RWPE1 (cell line): ENCODE measurements around the gene SNX30.

ENCODE experiments used
- CTCF ChIA-PET: fragments of 350-600 bp; sonication (Branson Sonifier 250); formaldehyde crosslinking; extraction: SDS; loops from one replicate; lab custom pipeline; 2021; lab: Yijun Ruan, JAX
- POLR2A ChIA-PET: fragments of 400-600 bp; formaldehyde crosslinking; extraction: SDS; loops from one replicate; lab custom pipeline; 2020; ENCODE audit warnings: antibody characterized with exemption; ENCODE audit not compliant: low non-redundant PET; lab: Yijun Ruan, JAX
- DNase-seq: peaks from one replicate; pipeline ENCODE4 v3.0.0; 2012; ENCODE audit warnings: low spot score
- H3K27ac ChIP-seq: fragments of 450-650 bp; 2 replicates; pipeline ENCODE4 v1.5.1; 2017
- CTCF ChIP-seq: fragments of 450-650 bp; conservative IDR thresholded peaks from 2 replicates; pipeline ENCODE4 v1.5.1; 2017; ENCODE audit warnings: low read depth, mild to moderate bottlenecking

The SNX30 gene

GRCh38 chr9:112884101-112884500 lies 133.5 kb downstream of the SNX30 start:
- H3K27ac ChIP-seq = no peak overlapping the region
- DNase-seq = peak; percentile 87
- CTCF ChIA-PET = interaction anchor here (0.6 to 2.3 kb wide), 3 partner anchors 19 to 65 kb away, joined by 4 to 10 read pairs (median 9); no protein-coding TSS in a partner anchor
- no peak for TF ChIP-seq CTCF
- POLR2A ChIA-PET = no interaction called here

- CTCF ChIA-PET = interaction anchor here (0.6 to 2.3 kb wide), 3 partner anchors 18 to 65 kb away, joined by 4 to 10 read pairs (median 9); no protein-coding TSS in a partner anchor
- POLR2A ChIA-PET = no interaction called here
- peak; percentile 35 for DNase-seq
- H3K27ac ChIP-seq = no peak overlapping the region
- TF ChIP-seq CTCF = no peak
Observed at GRCh38 chr9:112884721-112885120, 134.2 kb downstream of the SNX30 start.

- no peak overlapping the region for H3K27ac ChIP-seq
- ChIA-PET CTCF (interaction anchor here (0.6 to 2.3 kb wide), 3 partner anchors 18 to 770 kb away, joined by 4 to 10 read pairs (median 9); no protein-coding TSS in a partner anchor), POLR2A (no interaction called here)
- no peak for DNase-seq
- no peak for TF ChIP-seq CTCF
Observed at GRCh38 chr9:112885324-112885723, 134.8 kb downstream of the SNX30 start.

GRCh38 chr9:112886351-112886750 lies 135.8 kb downstream of the SNX30 start:
- CTCF ChIA-PET = no interaction called here
- TF ChIP-seq CTCF = no peak
- H3K27ac ChIP-seq = no peak overlapping the region
- POLR2A ChIA-PET = no interaction called here
- no peak for DNase-seq

GRCh38 chr9:112887381-112887780 lies 136.8 kb downstream of the SNX30 start:
- DNase-seq = no peak
- no peak overlapping the region for H3K27ac ChIP-seq
- POLR2A ChIA-PET = no interaction called here
- no peak for TF ChIP-seq CTCF
- CTCF ChIA-PET = interaction anchor here (0.7 to 1.5 kb wide), 2 partner anchors 16 to 125 kb away, joined by 3 to 9 read pairs; no protein-coding TSS in a partner anchor

GRCh38 chr9:112890106-112891081 lies 139.8 kb downstream of the SNX30 start, which contains the start of gene SLC46A2:
SLC46A2 (minus strand) TSS chr9:112890876; CDS start chr9:112890681, 195 bp downstream.
- DNase-seq = no peak
- no peak within 1 kb of the TSS for H3K27ac ChIP-seq
- ChIA-PET POLR2A (no interaction called here), CTCF (interaction anchor here (0.6 kb wide), 1 partner anchor 21 kb away, joined by 4 read pairs; no protein-coding TSS in a partner anchor)
- no peak for TF ChIP-seq CTCF
